ENCODE results near the gene SPRR2D.

DNA sequence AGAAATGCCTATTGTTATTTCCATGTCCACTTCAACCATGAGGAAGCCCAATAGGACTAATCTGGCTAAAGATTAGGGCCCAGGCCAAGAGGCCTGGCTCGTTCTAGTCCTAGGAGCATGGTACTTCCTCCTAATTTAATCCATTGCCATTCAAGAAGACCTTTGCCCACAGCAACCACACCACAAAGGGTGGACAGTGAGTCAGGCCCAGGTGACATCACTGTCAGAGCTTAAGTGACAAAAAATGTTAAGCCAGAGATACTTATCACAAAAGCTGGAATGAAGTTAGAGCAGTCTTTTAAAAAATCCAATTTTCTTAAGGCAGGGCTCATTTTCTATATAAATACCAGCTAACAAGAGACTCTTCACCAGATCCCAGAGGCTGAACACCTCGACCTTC lies 39.5 kb downstream of the SPRR2D start, which contains the start of gene SPRR3:
- TF ChIP-seq, protein P1, sequence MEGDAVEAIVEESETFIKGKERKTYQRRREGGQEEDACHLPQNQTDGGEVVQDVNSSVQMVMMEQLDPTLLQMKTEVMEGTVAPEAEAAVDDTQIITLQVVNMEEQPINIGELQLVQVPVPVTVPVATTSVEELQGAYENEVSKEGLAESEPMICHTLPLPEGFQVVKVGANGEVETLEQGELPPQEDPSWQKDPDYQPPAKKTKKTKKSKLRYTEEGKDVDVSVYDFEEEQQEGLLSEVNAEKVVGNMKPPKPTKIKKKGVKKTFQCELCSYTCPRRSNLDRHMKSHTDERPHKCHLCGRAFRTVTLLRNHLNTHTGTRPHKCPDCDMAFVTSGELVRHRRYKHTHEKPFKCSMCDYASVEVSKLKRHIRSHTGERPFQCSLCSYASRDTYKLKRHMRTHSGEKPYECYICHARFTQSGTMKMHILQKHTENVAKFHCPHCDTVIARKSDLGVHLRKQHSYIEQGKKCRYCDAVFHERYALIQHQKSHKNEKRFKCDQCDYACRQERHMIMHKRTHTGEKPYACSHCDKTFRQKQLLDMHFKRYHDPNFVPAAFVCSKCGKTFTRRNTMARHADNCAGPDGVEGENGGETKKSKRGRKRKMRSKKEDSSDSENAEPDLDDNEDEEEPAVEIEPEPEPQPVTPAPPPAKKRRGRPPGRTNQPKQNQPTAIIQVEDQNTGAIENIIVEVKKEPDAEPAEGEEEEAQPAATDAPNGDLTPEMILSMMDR (IDR thresholded peaks at IDR 0.05; ENCODE audit: insufficient read depth, low read depth, low read length), result no peak
- TF ChIP-seq EZH2 (IDR thresholded peaks at IDR 0.05; ENCODE audit: insufficient read depth, low read length), result no peak

Data from astrocyte (in vitro differentiated cells and primary cell).